GM12801 (cell line): Measurements from ENCODE around the gene ADAMTSL4.

Experiments
- TF ChIP-seq, protein P1 (sequence below): IDR thresholded peaks from one replicate; pipeline ENCODE4 v1.5.1; 2011; ENCODE audit warnings: control low read depth; ENCODE audit not compliant: insufficient read length; ENCODE audit errors: extremely low read depth

Gene ADAMTSL4

DNA sequence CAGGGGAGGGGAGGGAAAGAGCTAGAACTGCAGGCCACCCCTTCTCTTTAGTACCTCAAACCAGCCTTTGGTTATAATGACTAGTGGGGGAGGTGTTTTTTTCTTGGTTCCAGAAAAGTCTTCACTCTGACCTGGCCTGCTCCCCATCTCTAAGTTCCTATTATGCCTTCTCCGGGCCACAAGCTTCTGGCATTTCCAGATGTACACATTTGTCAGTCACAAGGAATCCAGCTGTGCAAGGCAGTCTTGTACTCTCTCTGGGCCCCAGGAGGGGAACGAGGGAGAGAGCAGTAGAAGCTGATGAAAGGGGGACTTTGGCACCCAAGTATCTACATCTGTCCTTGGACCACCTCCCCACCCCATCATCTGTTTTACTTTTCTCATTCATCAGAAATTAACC, 36.4 kb upstream of the ADAMTSL4 start:
- TF ChIP-seq, protein P1, sequence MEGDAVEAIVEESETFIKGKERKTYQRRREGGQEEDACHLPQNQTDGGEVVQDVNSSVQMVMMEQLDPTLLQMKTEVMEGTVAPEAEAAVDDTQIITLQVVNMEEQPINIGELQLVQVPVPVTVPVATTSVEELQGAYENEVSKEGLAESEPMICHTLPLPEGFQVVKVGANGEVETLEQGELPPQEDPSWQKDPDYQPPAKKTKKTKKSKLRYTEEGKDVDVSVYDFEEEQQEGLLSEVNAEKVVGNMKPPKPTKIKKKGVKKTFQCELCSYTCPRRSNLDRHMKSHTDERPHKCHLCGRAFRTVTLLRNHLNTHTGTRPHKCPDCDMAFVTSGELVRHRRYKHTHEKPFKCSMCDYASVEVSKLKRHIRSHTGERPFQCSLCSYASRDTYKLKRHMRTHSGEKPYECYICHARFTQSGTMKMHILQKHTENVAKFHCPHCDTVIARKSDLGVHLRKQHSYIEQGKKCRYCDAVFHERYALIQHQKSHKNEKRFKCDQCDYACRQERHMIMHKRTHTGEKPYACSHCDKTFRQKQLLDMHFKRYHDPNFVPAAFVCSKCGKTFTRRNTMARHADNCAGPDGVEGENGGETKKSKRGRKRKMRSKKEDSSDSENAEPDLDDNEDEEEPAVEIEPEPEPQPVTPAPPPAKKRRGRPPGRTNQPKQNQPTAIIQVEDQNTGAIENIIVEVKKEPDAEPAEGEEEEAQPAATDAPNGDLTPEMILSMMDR: no peak

DNA sequence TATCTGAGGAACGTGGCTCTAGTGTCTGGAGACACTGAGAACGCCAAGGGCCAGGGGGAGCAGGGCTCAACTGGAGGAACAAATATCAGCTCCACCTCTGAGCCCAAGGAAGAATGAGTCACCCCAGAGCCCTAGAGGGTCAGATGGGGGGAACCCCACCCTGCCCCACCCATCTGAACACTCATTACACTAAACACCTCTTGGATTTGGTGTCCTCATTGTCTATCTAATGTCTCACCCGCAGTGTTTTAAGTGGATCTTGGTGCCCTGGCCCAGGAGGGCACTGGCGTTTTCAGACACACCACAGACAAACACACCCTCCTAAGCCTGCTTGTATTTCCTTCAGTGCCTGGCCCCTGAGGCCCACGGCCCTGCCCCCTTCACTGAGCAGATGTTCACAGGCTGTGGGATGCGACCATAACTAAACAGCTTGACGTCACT, 35.8 kb upstream of the ADAMTSL4 start:
- TF ChIP-seq, protein P1: no peak

DNA sequence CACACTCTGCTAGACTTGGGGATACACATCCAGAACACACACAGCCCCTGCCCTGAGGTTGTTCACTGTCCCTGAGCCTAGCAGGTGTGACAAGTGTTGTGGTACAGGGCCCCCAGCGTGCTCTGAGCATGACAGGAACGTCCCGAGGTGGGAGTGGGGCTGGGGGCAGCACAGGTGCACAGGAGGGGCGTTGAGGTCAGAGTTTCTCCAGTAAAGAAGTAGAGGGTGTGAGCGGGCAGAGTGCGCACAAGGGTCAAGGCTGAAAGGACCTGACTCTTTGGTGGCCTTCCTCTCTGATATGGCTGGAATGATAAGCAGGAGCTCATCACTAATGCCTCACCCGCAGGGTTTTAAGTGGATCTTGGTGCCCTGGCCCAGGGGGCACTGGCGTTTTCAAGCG, 34.9 kb upstream of the ADAMTSL4 start:
- TF ChIP-seq, protein P1: no peak

DNA sequence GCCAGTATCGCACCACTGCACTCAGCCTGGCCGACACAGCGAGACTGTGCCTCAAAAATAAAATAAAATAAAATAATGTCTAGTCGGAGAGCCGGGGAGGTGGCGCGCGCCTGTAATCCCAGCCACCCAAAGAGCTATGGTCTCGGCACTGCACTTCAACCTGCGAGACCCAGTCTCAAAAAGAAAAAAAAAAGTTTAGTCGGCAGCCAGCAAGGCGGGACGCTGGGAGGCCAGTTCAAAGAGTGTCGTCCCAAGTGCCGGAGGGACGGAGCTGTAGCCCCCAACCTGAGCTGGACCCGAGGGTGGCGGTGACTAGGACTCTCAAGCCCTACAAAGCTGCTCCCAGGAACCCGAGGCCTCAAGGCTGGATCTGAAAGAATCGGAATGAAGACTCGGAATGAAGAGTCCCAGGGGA, 34.3 kb upstream of the ADAMTSL4 start:
- TF ChIP-seq, protein P1: no peak

DNA sequence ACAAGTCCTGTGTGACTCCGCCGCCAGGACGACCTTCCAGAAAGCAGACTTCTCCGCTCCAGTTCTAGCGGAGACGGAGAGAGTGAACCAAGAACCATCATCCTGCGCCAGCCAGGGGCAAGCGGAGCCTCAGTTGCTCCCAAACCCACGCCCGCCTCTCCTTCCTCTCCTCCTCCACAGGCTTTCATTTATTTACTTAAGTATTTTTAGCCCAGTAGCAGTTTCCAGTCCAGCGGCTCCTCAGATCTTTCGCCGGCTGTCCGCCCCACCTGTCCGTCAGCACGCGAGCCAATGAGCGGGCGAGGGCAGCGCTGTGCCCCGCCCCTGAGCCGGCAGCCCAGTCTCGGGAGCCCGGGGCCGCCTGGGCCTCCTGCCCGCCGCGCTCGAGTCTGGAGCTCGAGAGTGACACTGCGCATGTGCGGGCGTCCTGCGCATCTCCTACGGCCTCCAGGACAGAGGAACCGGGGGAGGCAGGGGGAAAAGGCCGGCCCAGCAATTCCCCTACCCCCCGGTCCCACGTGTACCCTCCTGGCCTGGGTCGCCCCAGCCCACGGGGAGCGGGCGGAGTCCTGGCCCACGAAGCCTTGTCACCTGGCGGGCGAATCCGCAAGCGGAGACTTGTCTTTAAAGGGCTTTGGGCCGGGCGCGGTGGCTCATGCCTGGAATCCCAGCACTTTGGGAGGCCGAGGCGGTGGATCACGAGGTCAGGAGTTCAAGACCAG, 33.7 kb upstream of the ADAMTSL4 start, which contains the start of gene FALEC:
TSS of gene FALEC (plus strand) at position 425 of the 722 bp plus-strand sequence.
- TF ChIP-seq, protein P1: no peak

DNA sequence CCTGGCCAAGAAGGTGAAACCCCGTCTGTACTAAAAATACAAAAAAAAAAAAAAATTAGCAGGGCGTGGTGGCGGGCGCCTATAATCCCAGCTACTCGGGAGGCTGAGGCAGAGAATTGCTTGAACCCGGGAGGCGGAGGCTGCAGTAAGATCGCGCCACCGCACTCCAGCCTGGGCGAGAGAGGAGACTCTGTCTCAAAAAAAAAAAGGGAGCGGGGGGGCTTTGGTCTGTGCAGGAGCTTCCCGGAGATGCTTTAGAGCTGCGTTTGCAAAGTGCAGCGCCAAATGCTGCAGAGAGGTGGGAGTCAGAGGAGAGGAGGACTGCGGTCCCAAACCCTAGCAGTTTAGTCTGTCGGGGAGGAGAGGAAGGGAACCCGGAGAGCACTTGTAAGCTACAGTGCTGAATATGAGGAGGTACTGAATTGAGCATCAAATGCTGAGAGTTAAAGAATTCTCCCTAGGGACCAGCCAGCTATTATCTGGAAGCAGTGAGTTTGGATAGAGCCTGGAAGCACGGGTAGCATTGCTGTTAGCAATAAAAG, 33.1 kb upstream of the ADAMTSL4 start:
- TF ChIP-seq, protein P1: no peak

DNA sequence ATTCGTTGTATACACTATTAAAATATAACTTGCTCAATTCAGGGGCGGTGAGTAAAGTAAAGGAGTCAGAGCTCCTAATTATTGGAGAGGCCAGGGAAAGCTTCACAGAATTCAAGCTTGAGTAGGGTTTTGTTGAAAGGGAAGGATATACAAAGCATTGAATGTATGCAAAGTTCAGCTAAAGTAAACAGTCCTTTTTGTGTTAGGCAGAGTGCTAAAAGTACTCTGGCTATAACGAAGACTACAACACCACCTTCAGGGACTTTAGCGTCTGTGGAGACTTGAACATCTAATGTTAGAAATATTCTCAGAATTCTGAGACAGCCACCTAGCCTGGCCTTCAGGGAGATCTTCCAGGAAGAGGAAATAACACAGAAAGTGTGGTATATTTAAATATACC, 32.6 kb upstream of the ADAMTSL4 start:
- TF ChIP-seq, protein P1: no peak
